ENCODE measurements around the gene RPUSD4. TPM values are rescaled to one million over a fixed set of nuclear protein-coding genes. Genes with fewer than 3 reads are reported as not detected.

The RPUSD4 gene
- total RNA-seq, 2 donors from 2014 or later: 33.8 to 50.8 TPM

- Mint-ChIP-seq H3K4me3 (no peak overlapping the region), H3K9me3 (no peaks in the 10 kb centered on the region), H3K27ac (no peak overlapping the region), H3K4me1 (no peaks in the 10 kb centered on the region), H3K36me3 (ENCODE audit: low read depth) (peaks cover 4% of the 10 kb centered on the region), H3K27me3 (no peaks in the 10 kb centered on the region)
- no peak for ATAC-seq (replicated peaks)
These were observed 29.3 kb downstream of the RPUSD4 start for GRCh38 chr11:126181939-126182730.

DNA sequence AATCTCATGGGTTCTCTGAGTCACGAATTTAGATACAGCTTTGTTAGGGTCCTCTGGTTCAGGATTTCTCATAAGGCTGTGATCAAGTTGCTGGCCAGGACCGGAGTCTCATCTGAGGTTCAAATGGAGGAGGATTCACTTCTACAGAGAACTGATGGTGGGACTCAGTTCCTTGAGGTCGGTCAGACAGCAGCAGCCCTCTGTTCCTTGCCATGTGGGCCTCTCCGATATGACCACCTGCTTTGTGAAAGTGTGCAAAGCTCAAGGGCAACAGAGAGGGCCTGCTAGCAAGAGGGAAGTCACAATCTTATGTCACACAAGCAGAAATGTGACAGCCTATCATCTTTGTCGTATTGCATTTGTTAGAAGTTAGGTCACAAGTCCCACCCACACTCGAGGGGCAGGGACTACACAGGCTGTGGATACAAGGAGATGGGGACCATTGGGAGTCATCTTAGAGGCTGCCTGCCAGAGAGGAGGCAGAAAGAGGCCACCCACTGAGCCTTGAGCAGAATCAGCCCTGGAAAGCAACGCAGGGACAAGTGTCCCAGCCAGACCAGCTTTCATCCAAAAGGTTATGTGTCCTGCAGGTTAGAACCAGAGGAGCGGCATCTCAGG, 34.5 kb downstream of the RPUSD4 start:
- ATAC-seq (replicated peaks): no peak
- H3K27me3 Mint-ChIP-seq: peaks cover 8% of the 10 kb centered on the region
- H3K36me3 Mint-ChIP-seq (ENCODE audit: low read depth): no peaks in the 10 kb centered on the region
- no peak overlapping the region for H3K4me3 Mint-ChIP-seq
- H3K4me1 Mint-ChIP-seq: no peaks in the 10 kb centered on the region
- no peak overlapping the region for H3K27ac Mint-ChIP-seq
- no peaks in the 10 kb centered on the region for H3K9me3 Mint-ChIP-seq

DNA sequence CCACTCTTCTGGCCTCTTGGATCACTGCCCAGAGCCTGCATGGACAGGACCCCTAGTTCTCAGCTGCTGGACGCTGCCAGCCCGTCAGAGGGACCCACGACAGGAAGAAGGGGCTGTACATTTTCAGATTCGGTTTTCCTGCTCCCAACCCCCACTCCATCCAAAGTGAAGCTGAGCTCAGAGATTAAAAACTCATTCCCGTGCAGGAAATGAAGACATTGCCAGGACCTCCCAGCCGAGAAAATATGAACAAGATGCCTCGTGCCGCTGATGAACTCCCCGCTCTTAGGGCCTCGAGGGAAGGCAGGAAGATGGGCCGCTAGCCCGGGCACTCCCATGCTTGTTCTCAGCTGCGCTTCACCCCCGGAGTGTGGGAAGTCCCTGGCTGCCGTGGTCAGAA, 36.1 kb downstream of the RPUSD4 start:
- no peak overlapping the region for H3K27ac Mint-ChIP-seq
- no peak for ATAC-seq (replicated peaks)
- H3K36me3 Mint-ChIP-seq (ENCODE audit: low read depth): no peaks in the 10 kb centered on the region
- H3K9me3 Mint-ChIP-seq: no peaks in the 10 kb centered on the region
- peaks cover 18% of the 10 kb centered on the region for H3K27me3 Mint-ChIP-seq
- no peak overlapping the region for H3K4me3 Mint-ChIP-seq
- H3K4me1 Mint-ChIP-seq: no peaks in the 10 kb centered on the region

GRCh38 chr11:126174816-126175215, 36.6 kb downstream of the RPUSD4 start:
- Mint-ChIP-seq H3K27me3 (peaks cover 18% of the 10 kb centered on the region), H3K36me3 (ENCODE audit: low read depth) (no peaks in the 10 kb centered on the region), H3K4me3 (no peak overlapping the region), H3K27ac (no peak overlapping the region), H3K4me1 (no peaks in the 10 kb centered on the region), H3K9me3 (no peaks in the 10 kb centered on the region)
- ATAC-seq (replicated peaks): no peak

GRCh38 chr11:126173257-126173656, 38.2 kb downstream of the RPUSD4 start:
- no peak overlapping the region for H3K27ac Mint-ChIP-seq
- H3K36me3 Mint-ChIP-seq (ENCODE audit: low read depth): no peaks in the 10 kb centered on the region
- H3K9me3 Mint-ChIP-seq: no peaks in the 10 kb centered on the region
- H3K4me3 Mint-ChIP-seq: no peak overlapping the region
- no peaks in the 10 kb centered on the region for H3K4me1 Mint-ChIP-seq
- ATAC-seq (replicated peaks): no peak
- peaks cover 26% of the 10 kb centered on the region for H3K27me3 Mint-ChIP-seq

DNA sequence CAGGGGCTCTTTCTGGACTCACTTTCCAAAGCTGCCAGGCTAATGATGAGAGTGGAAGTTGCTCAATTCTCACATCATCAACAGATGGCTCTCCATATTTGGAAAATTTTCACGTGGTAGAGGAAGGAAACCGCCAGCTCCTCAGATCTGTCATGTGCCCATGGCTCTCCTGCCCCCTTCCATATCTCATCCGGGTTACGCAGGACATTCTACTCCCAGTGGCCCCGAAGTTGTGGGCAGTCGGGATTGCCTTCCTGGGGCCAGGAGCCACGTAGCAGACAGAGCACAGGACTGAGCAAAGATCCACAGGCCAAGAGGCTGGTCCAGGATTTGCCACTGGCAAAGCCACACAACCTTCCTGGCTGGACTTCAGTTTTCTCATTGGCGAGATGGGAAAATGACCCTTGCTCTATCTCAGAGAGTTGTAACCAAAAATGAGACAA, 38.8 kb downstream of the RPUSD4 start:
- ATAC-seq (replicated peaks): no peak
- Mint-ChIP-seq H3K9me3 (no peaks in the 10 kb centered on the region), H3K27me3 (peaks cover 26% of the 10 kb centered on the region), H3K36me3 (ENCODE audit: low read depth) (no peaks in the 10 kb centered on the region), H3K4me3 (no peak overlapping the region), H3K4me1 (no peaks in the 10 kb centered on the region), H3K27ac (no peak overlapping the region)

- Mint-ChIP-seq H3K27me3 (peaks cover 29% of the 10 kb centered on the region), H3K4me3 (no peak overlapping the region), H3K36me3 (ENCODE audit: low read depth) (no peaks in the 10 kb centered on the region), H3K27ac (no peak overlapping the region), H3K4me1 (no peaks in the 10 kb centered on the region), H3K9me3 (no peaks in the 10 kb centered on the region)
- no peak for ATAC-seq (replicated peaks)
These were observed 42.2 kb downstream of the RPUSD4 start for GRCh38 chr11:126169291-126169690.

- no peak overlapping the region for H3K4me3 Mint-ChIP-seq
- no peak overlapping the region for H3K27ac Mint-ChIP-seq
- H3K36me3 Mint-ChIP-seq (ENCODE audit: low read depth): no peaks in the 10 kb centered on the region
- H3K4me1 Mint-ChIP-seq: no peaks in the 10 kb centered on the region
- ATAC-seq (replicated peaks): no peak
- H3K9me3 Mint-ChIP-seq: no peaks in the 10 kb centered on the region
- peaks cover 25% of the 10 kb centered on the region for H3K27me3 Mint-ChIP-seq
These were observed 44.0 kb downstream of the RPUSD4 start for GRCh38 chr11:126167488-126167887.

DNA sequence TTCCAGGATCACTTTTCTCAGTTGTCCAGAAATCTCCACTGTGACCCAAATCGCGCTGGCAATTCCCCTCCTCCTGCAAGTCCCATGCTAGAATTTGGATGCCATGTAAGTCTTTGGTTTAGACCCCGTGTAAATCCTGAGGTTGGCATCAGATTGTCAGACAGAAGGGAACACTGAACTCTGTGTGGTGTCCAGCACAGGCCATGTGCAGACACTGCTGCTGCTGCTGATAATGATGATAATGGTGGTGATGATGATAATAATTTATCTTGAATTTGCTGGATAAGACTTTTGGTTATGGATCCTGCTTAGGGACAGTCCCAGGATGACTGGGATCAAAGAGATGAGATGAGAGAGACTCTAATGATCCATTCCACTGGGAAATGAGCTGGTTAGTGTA, 45.0 kb downstream of the RPUSD4 start:
- no peak for ATAC-seq (replicated peaks)
- no peaks in the 10 kb centered on the region for H3K36me3 Mint-ChIP-seq (ENCODE audit: low read depth)
- H3K27ac Mint-ChIP-seq: no peak overlapping the region

GRCh38 chr11:126165757-126166156, 45.7 kb downstream of the RPUSD4 start:
- H3K27ac Mint-ChIP-seq: no peak overlapping the region
- no peaks in the 10 kb centered on the region for H3K4me1 Mint-ChIP-seq
- H3K4me3 Mint-ChIP-seq: no peak overlapping the region
- peaks cover 11% of the 10 kb centered on the region for H3K27me3 Mint-ChIP-seq
- ATAC-seq (replicated peaks): no peak
- no peaks in the 10 kb centered on the region for H3K9me3 Mint-ChIP-seq
- no peaks in the 10 kb centered on the region for H3K36me3 Mint-ChIP-seq (ENCODE audit: low read depth)

More for the DNA sequence above, 45.0 kb downstream of the RPUSD4 start:
- Mint-ChIP-seq H3K4me3 (no peak overlapping the region), H3K27me3 (peaks cover 18% of the 10 kb centered on the region), H3K4me1 (no peaks in the 10 kb centered on the region), H3K9me3 (no peaks in the 10 kb centered on the region)

- H3K27ac Mint-ChIP-seq: no peak overlapping the region
- peaks cover 11% of the 10 kb centered on the region for H3K27me3 Mint-ChIP-seq
- H3K9me3 Mint-ChIP-seq: no peaks in the 10 kb centered on the region
- no peaks in the 10 kb centered on the region for H3K36me3 Mint-ChIP-seq (ENCODE audit: low read depth)
- H3K4me3 Mint-ChIP-seq: no peak overlapping the region
- no peak for ATAC-seq (replicated peaks)
- no peaks in the 10 kb centered on the region for H3K4me1 Mint-ChIP-seq
These were observed 46.1 kb downstream of the RPUSD4 start for GRCh38 chr11:126165311-126165720.

DNA sequence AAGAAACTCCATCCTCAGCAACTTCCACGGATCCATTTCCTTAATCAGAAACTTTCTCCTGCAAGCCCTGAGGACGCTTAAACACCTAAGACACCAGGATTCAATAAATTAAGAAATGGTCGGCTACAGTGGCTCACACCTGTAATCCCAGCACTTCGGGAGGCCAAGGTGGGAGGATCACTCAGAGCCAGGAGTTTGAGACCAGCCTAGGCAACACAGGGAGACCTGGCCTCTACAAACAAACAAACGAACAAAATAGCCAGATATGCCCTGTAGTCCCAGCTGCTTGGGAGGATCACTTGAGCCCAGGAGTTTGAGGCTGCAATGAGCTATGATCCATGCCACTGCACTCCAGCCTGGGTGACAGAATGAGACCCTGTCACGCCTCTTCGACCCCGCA, 46.7 kb downstream of the RPUSD4 start:
- no peaks in the 10 kb centered on the region for H3K36me3 Mint-ChIP-seq (ENCODE audit: low read depth)
- ATAC-seq (replicated peaks): no peak
- H3K27ac Mint-ChIP-seq: no peak overlapping the region
- no peaks in the 10 kb centered on the region for H3K4me1 Mint-ChIP-seq
- no peak overlapping the region for H3K4me3 Mint-ChIP-seq
- H3K27me3 Mint-ChIP-seq: peaks cover 11% of the 10 kb centered on the region
- no peaks in the 10 kb centered on the region for H3K9me3 Mint-ChIP-seq

GRCh38 chr11:126163779-126164178, 47.7 kb downstream of the RPUSD4 start:
- no peaks in the 10 kb centered on the region for H3K36me3 Mint-ChIP-seq (ENCODE audit: low read depth)

DNA sequence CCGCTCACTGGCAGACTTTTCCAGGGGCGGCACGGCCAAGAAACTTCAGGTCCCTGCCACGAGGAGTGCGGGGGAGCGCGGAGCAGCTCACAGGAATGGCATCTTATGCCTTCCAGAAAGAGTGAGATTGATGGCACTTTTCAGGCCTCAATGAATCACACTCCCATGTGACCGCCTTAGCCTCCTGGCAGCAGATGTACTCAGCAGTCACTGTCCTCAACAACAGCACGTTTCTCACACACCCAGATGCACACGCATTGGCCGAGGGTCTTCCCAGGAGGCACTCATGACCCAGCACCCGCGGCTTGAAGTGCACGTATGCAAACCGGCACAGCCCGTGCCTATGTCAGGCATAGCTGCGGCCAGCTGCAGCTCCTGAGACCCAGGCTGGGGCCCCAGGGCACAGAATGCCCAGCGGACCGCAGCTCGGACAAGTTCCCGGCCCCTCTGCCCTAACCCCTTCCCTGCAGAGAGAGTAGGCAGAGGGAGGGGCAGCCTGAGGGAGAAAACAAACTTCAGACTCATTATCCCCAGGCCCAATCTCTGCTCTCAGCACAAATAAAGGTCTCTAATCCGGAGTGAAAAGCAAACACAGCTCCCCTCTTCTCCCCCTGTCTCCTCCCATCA, 48.3 kb downstream of the RPUSD4 start:
- no peak overlapping the region for H3K4me3 Mint-ChIP-seq
- H3K9me3 Mint-ChIP-seq: no peaks in the 10 kb centered on the region
- no peak for ATAC-seq (replicated peaks)
- no peak overlapping the region for H3K27ac Mint-ChIP-seq
- H3K36me3 Mint-ChIP-seq (ENCODE audit: low read depth): no peaks in the 10 kb centered on the region
- H3K4me1 Mint-ChIP-seq: no peaks in the 10 kb centered on the region
- peaks cover 3% of the 10 kb centered on the region for H3K27me3 Mint-ChIP-seq

More at GRCh38 chr11:126163779-126164178, 47.7 kb downstream of the RPUSD4 start:
- Mint-ChIP-seq H3K27ac (no peak overlapping the region), H3K4me1 (no peaks in the 10 kb centered on the region), H3K9me3 (no peaks in the 10 kb centered on the region), H3K4me3 (no peak overlapping the region), H3K27me3 (peaks cover 7% of the 10 kb centered on the region)
- no peak for ATAC-seq (replicated peaks)

Data from activated T-helper 17 cell treated with anti-CD3 and anti-CD28 coated beads, Interleukin-2, amount 50 U/mL, for 72 hours (primary cell).